CD14-positive monocyte (primary cell): ENCODE data around the gene S100A6. TPM values are rescaled to one million over a fixed set of nuclear protein-coding genes. Genes with fewer than 3 reads are reported as not detected.

Experiments
- DNase-seq, 3 donors: peaks; one replicate each; pipeline ENCODE4 v3.0.0-alpha.2; 2011 to 2022
- H2AFZ ChIP-seq: 2 replicates; pipeline ENCODE4 v1.6.0; 2012; ENCODE audit warnings: mild to moderate bottlenecking, low read depth, low read length, inconsistent platforms; ENCODE audit not compliant: insufficient read depth, poor library complexity, severe bottlenecking
- H3K27ac ChIP-seq, 2 donors: 1 replicate in 1 of 2; 2 replicates in 1 of 2; pipeline ENCODE4 v1.5.1; 2012 to 2013; ENCODE audit warnings: low read length in 2 of 2, control low read depth in 1 of 2, inconsistent platforms in 1 of 2, low read depth in 1 of 2, mild to moderate bottlenecking in 1 of 2
- H3K27me3 ChIP-seq, 2 donors: one replicate each; pipeline versions ENCODE4 v1.6.0 to v1.6.1; 2011 to 2013; ENCODE audit warnings: low read length in 2 of 2; ENCODE audit not compliant: control insufficient read depth in 2 of 2, insufficient read depth in 2 of 2
- H3K36me3 ChIP-seq, 2 donors: replicated peaks in 1 of 2; 1 replicate in 1 of 2; 2 replicates in 1 of 2; pipeline versions ENCODE4 v1.5.1 to v1.6.1; 2012 to 2013; ENCODE audit warnings: low read length in 2 of 2, control low read depth in 1 of 2, inconsistent platforms in 1 of 2, mild to moderate bottlenecking in 1 of 2; ENCODE audit not compliant: insufficient read depth in 2 of 2, control insufficient read depth in 1 of 2
- H3K4me1 ChIP-seq, 2 donors: 1 replicate in 1 of 2; 2 replicates in 1 of 2; pipeline versions ENCODE4 v1.5.1 to v1.6.1; 2012 to 2013; ENCODE audit warnings: low read length in 2 of 2, control low read depth in 1 of 2, inconsistent platforms in 1 of 2, mild to moderate bottlenecking in 1 of 2, moderate library complexity in 1 of 2; ENCODE audit not compliant: insufficient read depth in 2 of 2, control insufficient read depth in 1 of 2
- H3K4me2 ChIP-seq: replicated peaks from 2 replicates; pipeline ENCODE3; 2012; ENCODE audit warnings: low read length, moderate library complexity, mild to moderate bottlenecking; ENCODE audit not compliant: poor library complexity, severe bottlenecking; ENCODE audit errors: extremely low read depth
- H3K4me3 ChIP-seq, 3 experiments: fragments of 200-600 bp in 1 of 3; sonication (generic) in 1 of 3; replicated peaks in 1 of 3; 1 replicate in 2 of 3; 2 replicates in 1 of 3; pipeline ENCODE4 v1.5.1; 2011 to 2013; ENCODE audit warnings: low read length in 3 of 3, mild to moderate bottlenecking in 3 of 3, control low read depth in 2 of 3, low read depth in 2 of 3, inconsistent platforms in 1 of 3, moderate library complexity in 1 of 3
- H3K79me2 ChIP-seq: 2 replicates; pipeline ENCODE4 v1.6.0; 2012; ENCODE audit warnings: mild to moderate bottlenecking, control low read depth, inconsistent platforms, low read length, moderate library complexity; ENCODE audit not compliant: insufficient read depth
- H3K9ac ChIP-seq: 2 replicates; pipeline ENCODE4 v1.6.0; 2017; ENCODE audit warnings: low read length, mild to moderate bottlenecking; ENCODE audit not compliant: insufficient read depth, poor library complexity, severe bottlenecking
- H3K9me3 ChIP-seq, 2 donors: replicated peaks in 1 of 2; 1 replicate in 1 of 2; 2 replicates in 1 of 2; pipeline versions ENCODE4 v1.5.1 to v1.6.1; 2012 to 2013; ENCODE audit warnings: low read length in 2 of 2, control low read depth in 1 of 2; ENCODE audit not compliant: control insufficient read depth in 1 of 2, insufficient read depth in 1 of 2
- H4K20me1 ChIP-seq: 2 replicates; pipeline ENCODE4 v1.6.0; 2012; ENCODE audit warnings: mild to moderate bottlenecking, low read length, control low read depth, moderate library complexity; ENCODE audit not compliant: insufficient read depth
- H3K27ac Mint-ChIP-seq, 7 donors: one replicate each; pipeline ENCODE4 v1.8.0; 2020; ENCODE audit warnings: mild to moderate bottlenecking in 7 of 7, mixed read lengths in 7 of 7, moderate library complexity in 6 of 7, inconsistent platforms in 2 of 7
- H3K27me3 Mint-ChIP-seq, 3 donors: one replicate each; pipeline ENCODE4 v1.8.0; 2021 to 2022; ENCODE audit warnings: low read depth in 3 of 3, mild to moderate bottlenecking in 3 of 3, mixed read lengths in 3 of 3, moderate library complexity in 3 of 3, inconsistent platforms in 1 of 3
- H3K36me3 Mint-ChIP-seq, 2 donors: one replicate each; pipeline ENCODE4 v1.8.0; 2020; ENCODE audit warnings: mixed read lengths in 2 of 2, inconsistent platforms in 1 of 2, mild to moderate bottlenecking in 1 of 2
- H3K4me1 Mint-ChIP-seq: one replicate; pipeline ENCODE4 v1.8.0; 2020; ENCODE audit warnings: mild to moderate bottlenecking, mixed read lengths
- H3K4me3 Mint-ChIP-seq, 2 donors: one replicate each; pipeline ENCODE4 v1.8.0; 2020; ENCODE audit warnings: mild to moderate bottlenecking in 2 of 2, mixed read lengths in 2 of 2, moderate library complexity in 1 of 2
- H3K9me3 Mint-ChIP-seq, 7 donors: one replicate each; pipeline ENCODE4 v1.8.0; 2020 to 2022; ENCODE audit warnings: mixed read lengths in 7 of 7, mild to moderate bottlenecking in 6 of 7, moderate library complexity in 6 of 7, inconsistent platforms in 2 of 7
- CTCF ChIP-seq: fragments of 200-600 bp; IDR thresholded peaks from one replicate; pipeline ENCODE4 v1.8.0; 2022; ENCODE audit warnings: antibody characterized with exemption, mild to moderate bottlenecking
- WGBS: methylation state at CpG from one replicate; pipeline ENCODE4 v1.1.5; 2013; ENCODE audit warnings: missing lambda C conversion rate; ENCODE audit not compliant: insufficient coverage; 5-methylcytosine and 5-hydroxymethylcytosine counted together
- intact Hi-C, 2 donors: fragments of 100-400 bp; cut with micrococcal nuclease; formaldehyde crosslinking; loops; one replicate each; pipeline versions ENCODE4 v1.15.0 to v1.15.1; 2023
- polyA plus RNA-seq, 3 donors: library from polyadenylated mRNA; depleted of rRNA in 1 of 3; unstranded in 2 of 3; stranded (reverse) in 1 of 3; fragments of 300-500 nt in 2 of 3; fragments of >200 nt in 1 of 3; fragmentation: Illumina TruSeq in 2 of 3; gene quantifications; 1 replicate in 2 of 3; 2 replicates in 1 of 3; pipeline ENCODE4 v1.2.3, GENCODE V29; 2012 to 2021

Gene S100A6
- polyA plus RNA-seq, 3 donors, result 1,242 to 5,004 (median 4,414) TPM

GRCh38 chr1:153568367-153569099 lies 32.7 kb upstream of the S100A6 start:
- Mint-ChIP-seq H3K27me3 (peaks cover 0 to 8% (median 2%) of the 10 kb centered on the region in 3 donors), H3K9me3 (no peaks in the 10 kb centered on the region), H3K36me3 (peaks cover 0 to 5% of the 10 kb centered on the region in 2 donors), H3K4me1 (peaks cover 69% of the 10 kb centered on the region), H3K27ac (peak overlapping the region; percentile 23 to 100 (median 94)), H3K4me3 (peak overlapping the region; percentile 79 to 86)
- no peaks in the 10 kb centered on the region for H3K36me3 ChIP-seq
- H3K9ac ChIP-seq, result peak overlapping the region; percentile 24
- H3K27ac ChIP-seq, result peak overlapping the region in 1 of 2 donors; percentile 97
- peaks cover 73% of the 10 kb centered on the region in 2 donors for H3K4me1 ChIP-seq
- H4K20me1 ChIP-seq, result no peaks in the 10 kb centered on the region
- intact Hi-C loops, result loop anchor here (1.0 to 5.0 kb wide), 4 partner anchors 35 to 1521 kb away; no protein-coding TSS in a partner anchor
- no peaks in the 10 kb centered on the region for H3K27me3 ChIP-seq
- no peaks in the 10 kb centered on the region for H3K9me3 ChIP-seq
- H2AFZ ChIP-seq, result peak overlapping the region; percentile 74
- peak overlapping the region; percentile 59 for H3K4me2 ChIP-seq
- peak overlapping the region in 1 of 3 experiments; percentile 52 for H3K4me3 ChIP-seq
- WGBS, result 16% methylated on average over 20 of the region's 25 CpGs
- peak; percentile 80 to 85 (median 83) for DNase-seq
- peak; percentile 98 for TF ChIP-seq CTCF
- peaks cover 13% of the 10 kb centered on the region for H3K79me2 ChIP-seq

- peaks cover 66% of the 10 kb centered on the region for H3K4me1 Mint-ChIP-seq
- H3K36me3 Mint-ChIP-seq, result peaks cover 0 to 5% of the 10 kb centered on the region in 2 donors
- peak overlapping the region in 1 of 2 donors; percentile 86 for H3K4me3 Mint-ChIP-seq
- H3K79me2 ChIP-seq, result peaks cover 13% of the 10 kb centered on the region
- H3K9ac ChIP-seq, result peak overlapping the region; percentile 24
- 93% methylated on average over 18 of the region's 22 CpGs for WGBS
- peak overlapping the region; percentile 74 for H2AFZ ChIP-seq
- no peaks in the 10 kb centered on the region for H4K20me1 ChIP-seq
- H3K9me3 ChIP-seq, result no peaks in the 10 kb centered on the region
- H3K36me3 ChIP-seq, result no peaks in the 10 kb centered on the region
- H3K27ac Mint-ChIP-seq, result peak overlapping the region; percentile 48 to 100 (median 94)
- H3K9me3 Mint-ChIP-seq, result no peaks in the 10 kb centered on the region
- no peaks in the 10 kb centered on the region for H3K27me3 ChIP-seq
- peak overlapping the region; percentile 97 to 100 for H3K27ac ChIP-seq
- DNase-seq, result no peak
- intact Hi-C loops, result loop anchor here (1.0 to 5.0 kb wide), 4 partner anchors 34 to 1520 kb away; no protein-coding TSS in a partner anchor
- peak overlapping the region; percentile 59 for H3K4me2 ChIP-seq
- peaks cover 0 to 8% (median 2%) of the 10 kb centered on the region in 3 donors for H3K27me3 Mint-ChIP-seq
- TF ChIP-seq CTCF, result no peak
- H3K4me1 ChIP-seq, result peaks cover 68 to 69% of the 10 kb centered on the region in 2 donors
- peak overlapping the region in 1 of 3 experiments; percentile 52 for H3K4me3 ChIP-seq
Observed at GRCh38 chr1:153567621-153568366, 32.0 kb upstream of the S100A6 start.
